ENCODE measurements around the gene TMEM255B.

Gene TMEM255B

GRCh38 chr13:113843063-113843654 is 84.1 kb downstream of the TMEM255B start:
- Histone ChIP-seq H3K79me2 (ENCODE audit: low read length) (peaks cover 96% of the 10 kb centered on the region), H3K27me3 (replicated peaks; ENCODE audit: insufficient read depth, low read length) (no peaks in the 10 kb centered on the region), H3K4me1 (ENCODE audit: low read length) (no peaks in the 10 kb centered on the region), H3F3A (ENCODE audit: insufficient read depth, low read length) (peaks cover 27% of the 10 kb centered on the region), H3K9me2 (replicated peaks; ENCODE audit: insufficient read depth, low read length) (no peaks in the 10 kb centered on the region), H3K4me2 (ENCODE audit: low read depth, low read length) (no peak overlapping the region), H4K20me1 (ENCODE audit: insufficient read depth, low read length) (peaks cover 22% of the 10 kb centered on the region), H3K27ac (ENCODE audit: low read length) (no peak overlapping the region), H3K9ac (ENCODE audit: low read length) (no peak overlapping the region), H2AFZ (ENCODE audit: low read length) (no peak overlapping the region), H3K9me3 (replicated peaks; ENCODE audit: insufficient read depth, low read length) (no peaks in the 10 kb centered on the region), H3K36me3 (replicated peaks; ENCODE audit: insufficient read depth, low read length) (peaks cover 38% of the 10 kb centered on the region), H3K4me3 (ENCODE audit: low read length) (no peak overlapping the region)
- DNase-seq, result no peak
- TF ChIP-seq EZH2phosphoT487 (IDR thresholded peaks at IDR 0.05; ENCODE audit: low read length) (no peak), EZH2 (optimal IDR thresholded peaks at IDR 0.05; ENCODE audit: low read depth, low read length) (no peak), CTCF (IDR thresholded peaks at IDR 0.05; ENCODE audit: low read length) (no peak)

- Histone ChIP-seq H4K20me1 (ENCODE audit: insufficient read depth, low read length) (peaks cover 30% of the 10 kb centered on the region), H3K36me3 (replicated peaks; ENCODE audit: insufficient read depth, low read length) (peaks cover 38% of the 10 kb centered on the region), H3K27ac (ENCODE audit: low read length) (no peak overlapping the region), H3K27me3 (replicated peaks; ENCODE audit: insufficient read depth, low read length) (no peaks in the 10 kb centered on the region), H3K9me2 (replicated peaks; ENCODE audit: insufficient read depth, low read length) (no peaks in the 10 kb centered on the region), H3K4me3 (ENCODE audit: low read length) (no peak overlapping the region), H3F3A (ENCODE audit: insufficient read depth, low read length) (peaks cover 23% of the 10 kb centered on the region), H3K4me1 (ENCODE audit: low read length) (no peaks in the 10 kb centered on the region), H2AFZ (ENCODE audit: low read length) (no peak overlapping the region), H3K9ac (ENCODE audit: low read length) (no peak overlapping the region), H3K4me2 (ENCODE audit: low read depth, low read length) (no peak overlapping the region), H3K9me3 (replicated peaks; ENCODE audit: insufficient read depth, low read length) (no peaks in the 10 kb centered on the region), H3K79me2 (ENCODE audit: low read length) (peaks cover 98% of the 10 kb centered on the region)
- TF ChIP-seq EZH2 (optimal IDR thresholded peaks at IDR 0.05; ENCODE audit: low read depth, low read length) (no peak), CTCF (IDR thresholded peaks at IDR 0.05; ENCODE audit: low read length) (no peak), EZH2phosphoT487 (IDR thresholded peaks at IDR 0.05; ENCODE audit: low read length) (no peak)
- DNase-seq, result no peak
Observed at GRCh38 chr13:113843864-113844556, 85.0 kb downstream of the TMEM255B start.

- Histone ChIP-seq H3K27me3 (replicated peaks; ENCODE audit: insufficient read depth, low read length) (no peaks in the 10 kb centered on the region), H3K79me2 (ENCODE audit: low read length) (peaks cover 98% of the 10 kb centered on the region), H3F3A (ENCODE audit: insufficient read depth, low read length) (peaks cover 16% of the 10 kb centered on the region), H4K20me1 (ENCODE audit: insufficient read depth, low read length) (peaks cover 40% of the 10 kb centered on the region), H3K4me2 (ENCODE audit: low read depth, low read length) (no peak overlapping the region), H3K27ac (ENCODE audit: low read length) (no peak overlapping the region), H3K4me3 (ENCODE audit: low read length) (no peak overlapping the region), H3K9me2 (replicated peaks; ENCODE audit: insufficient read depth, low read length) (no peaks in the 10 kb centered on the region), H3K9me3 (replicated peaks; ENCODE audit: insufficient read depth, low read length) (no peaks in the 10 kb centered on the region), H2AFZ (ENCODE audit: low read length) (no peak overlapping the region), H3K4me1 (ENCODE audit: low read length) (peaks cover 7% of the 10 kb centered on the region; the same call in 1 of the 2 replicates), H3K9ac (ENCODE audit: low read length) (no peak overlapping the region), H3K36me3 (replicated peaks; ENCODE audit: insufficient read depth, low read length) (peaks cover 34% of the 10 kb centered on the region)
- DNase-seq, result no peak
- TF ChIP-seq EZH2phosphoT487 (IDR thresholded peaks at IDR 0.05; ENCODE audit: low read length) (no peak), EZH2 (optimal IDR thresholded peaks at IDR 0.05; ENCODE audit: low read depth, low read length) (no peak), CTCF (IDR thresholded peaks at IDR 0.05; ENCODE audit: low read length) (no peak)
Observed at GRCh38 chr13:113845055-113845454, 86.0 kb downstream of the TMEM255B start.
